Ovary (tissue), 3 donors: ENCODE results near the gene TSC22D2.

Experiments used
- CTCF ChIP-seq, 3 donors: fragments of 450-650 bp in 2 of 3; fragments of 200-600 bp in 1 of 3; IDR thresholded peaks; one replicate each; pipeline versions ENCODE4 v1.5.1 to v1.8.0; 2016 to 2022; ENCODE audit warnings: antibody characterized with exemption in 3 of 3, mild to moderate bottlenecking in 1 of 3
- POLR2A ChIP-seq: fragments of 450-650 bp; IDR thresholded peaks from one replicate; pipeline ENCODE4 v1.6.1; 2017; ENCODE audit warnings: antibody characterized with exemption, mild to moderate bottlenecking, moderate library complexity
- donor health status: DM: no; HTN: no; CAD: no.

- TF ChIP-seq POLR2A, result no peak
- TF ChIP-seq CTCF (IDR thresholded peaks at IDR 0.05), result no peak
Observed at GRCh38 chr3:150495149-150495548, 87.1 kb downstream of the TSC22D2 start.
